GM12801 (cell line): ENCODE measurements around the gene TMEM270.

Experiments
- TF ChIP-seq, protein P1 (sequence below): IDR thresholded peaks from one replicate; pipeline ENCODE4 v1.5.1; 2011; ENCODE audit warnings: control low read depth; ENCODE audit not compliant: insufficient read length; ENCODE audit errors: extremely low read depth

The TMEM270 gene

DNA sequence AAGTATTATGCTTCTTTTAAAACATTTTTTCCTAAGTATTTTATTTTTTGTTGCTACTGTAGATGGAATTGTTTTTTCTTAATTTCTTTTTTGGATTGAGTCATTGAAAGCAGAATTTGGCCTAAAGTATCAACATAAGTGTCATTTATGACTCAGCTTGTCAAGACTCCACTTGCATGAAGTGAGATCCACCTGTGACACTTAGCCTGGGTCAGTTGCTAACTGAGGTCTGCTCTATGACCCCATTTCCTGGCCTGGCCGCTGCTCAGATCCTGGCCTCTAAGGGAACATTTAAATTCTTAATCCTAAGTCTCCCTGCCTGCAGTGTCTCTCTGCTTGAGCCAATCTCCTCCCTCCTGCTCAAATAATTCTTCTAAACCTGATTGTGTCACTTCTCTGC, 35.5 kb downstream of the TMEM270 start:
- TF ChIP-seq, protein P1, sequence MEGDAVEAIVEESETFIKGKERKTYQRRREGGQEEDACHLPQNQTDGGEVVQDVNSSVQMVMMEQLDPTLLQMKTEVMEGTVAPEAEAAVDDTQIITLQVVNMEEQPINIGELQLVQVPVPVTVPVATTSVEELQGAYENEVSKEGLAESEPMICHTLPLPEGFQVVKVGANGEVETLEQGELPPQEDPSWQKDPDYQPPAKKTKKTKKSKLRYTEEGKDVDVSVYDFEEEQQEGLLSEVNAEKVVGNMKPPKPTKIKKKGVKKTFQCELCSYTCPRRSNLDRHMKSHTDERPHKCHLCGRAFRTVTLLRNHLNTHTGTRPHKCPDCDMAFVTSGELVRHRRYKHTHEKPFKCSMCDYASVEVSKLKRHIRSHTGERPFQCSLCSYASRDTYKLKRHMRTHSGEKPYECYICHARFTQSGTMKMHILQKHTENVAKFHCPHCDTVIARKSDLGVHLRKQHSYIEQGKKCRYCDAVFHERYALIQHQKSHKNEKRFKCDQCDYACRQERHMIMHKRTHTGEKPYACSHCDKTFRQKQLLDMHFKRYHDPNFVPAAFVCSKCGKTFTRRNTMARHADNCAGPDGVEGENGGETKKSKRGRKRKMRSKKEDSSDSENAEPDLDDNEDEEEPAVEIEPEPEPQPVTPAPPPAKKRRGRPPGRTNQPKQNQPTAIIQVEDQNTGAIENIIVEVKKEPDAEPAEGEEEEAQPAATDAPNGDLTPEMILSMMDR = no peak

DNA sequence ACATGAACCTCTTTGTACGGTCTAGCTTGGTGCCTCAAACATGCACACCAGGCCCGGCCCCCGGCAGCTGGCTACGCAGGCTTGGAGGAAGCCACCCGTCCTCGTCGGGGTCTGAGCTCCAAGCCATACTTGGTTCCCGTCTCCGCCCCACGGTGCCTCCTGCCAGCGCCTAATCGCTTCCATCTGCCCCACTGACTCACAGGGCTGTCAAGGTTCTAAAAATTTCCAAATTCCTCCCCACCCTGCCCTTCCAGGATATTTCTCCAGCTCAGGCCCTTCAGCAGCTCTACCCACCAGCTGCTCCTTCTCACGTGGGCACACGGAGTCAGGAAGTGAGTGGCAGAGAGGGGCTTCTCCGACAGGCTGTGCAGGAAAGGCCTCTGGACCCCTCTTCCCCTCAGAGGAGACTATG, 38.8 kb downstream of the TMEM270 start:
- TF ChIP-seq, protein P1 = no peak

DNA sequence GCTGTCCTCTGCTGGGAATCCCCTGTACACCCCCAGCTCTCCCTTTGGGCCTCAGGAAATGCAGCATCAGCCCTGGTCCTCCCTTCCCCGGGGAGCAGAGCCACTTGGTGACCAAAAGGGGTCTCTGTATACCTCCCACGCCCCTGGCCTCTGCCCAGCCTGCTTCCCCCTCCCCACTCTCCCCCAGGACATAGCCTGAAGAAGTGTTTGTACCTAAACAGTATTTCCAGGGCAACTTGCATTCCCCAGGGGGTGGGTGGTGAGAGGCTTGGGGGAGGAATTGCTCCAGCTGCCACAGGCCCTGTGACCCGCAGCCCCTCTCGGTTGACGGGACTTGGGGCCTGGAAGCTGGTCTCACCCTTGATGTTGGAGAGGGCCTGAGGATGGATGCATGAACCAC, 39.3 kb downstream of the TMEM270 start:
- TF ChIP-seq, protein P1 = no peak

DNA sequence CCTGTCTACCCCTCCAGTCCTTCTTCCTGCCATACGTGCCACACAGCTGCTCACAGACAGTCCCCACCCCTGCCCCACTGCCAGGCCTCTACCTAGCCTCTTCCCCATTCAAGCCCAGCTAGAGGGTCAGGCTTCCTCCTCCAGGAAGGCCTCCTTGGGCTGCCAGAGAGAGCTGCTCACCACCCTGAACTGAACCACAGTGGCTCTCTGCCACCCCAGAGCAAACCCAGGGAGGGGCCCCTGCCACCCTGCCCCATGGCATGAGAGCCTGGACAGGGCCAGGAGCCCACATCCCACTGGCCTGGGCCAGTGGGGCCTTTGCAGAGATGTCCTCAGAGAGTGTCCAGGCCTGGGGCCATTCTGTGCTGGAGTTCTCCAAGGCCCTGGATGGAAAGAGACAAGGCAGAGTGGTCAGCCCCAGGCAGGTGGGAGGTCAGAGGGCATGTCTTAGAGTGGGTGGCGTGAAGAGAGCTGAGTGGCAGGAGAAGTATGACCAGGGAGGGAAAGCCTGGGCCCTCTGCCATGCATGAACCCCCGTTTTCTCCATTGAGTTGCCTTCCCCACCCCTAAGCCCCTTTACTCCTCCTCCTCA, 40.4 kb downstream of the TMEM270 start:
- TF ChIP-seq, protein P1 = no peak

DNA sequence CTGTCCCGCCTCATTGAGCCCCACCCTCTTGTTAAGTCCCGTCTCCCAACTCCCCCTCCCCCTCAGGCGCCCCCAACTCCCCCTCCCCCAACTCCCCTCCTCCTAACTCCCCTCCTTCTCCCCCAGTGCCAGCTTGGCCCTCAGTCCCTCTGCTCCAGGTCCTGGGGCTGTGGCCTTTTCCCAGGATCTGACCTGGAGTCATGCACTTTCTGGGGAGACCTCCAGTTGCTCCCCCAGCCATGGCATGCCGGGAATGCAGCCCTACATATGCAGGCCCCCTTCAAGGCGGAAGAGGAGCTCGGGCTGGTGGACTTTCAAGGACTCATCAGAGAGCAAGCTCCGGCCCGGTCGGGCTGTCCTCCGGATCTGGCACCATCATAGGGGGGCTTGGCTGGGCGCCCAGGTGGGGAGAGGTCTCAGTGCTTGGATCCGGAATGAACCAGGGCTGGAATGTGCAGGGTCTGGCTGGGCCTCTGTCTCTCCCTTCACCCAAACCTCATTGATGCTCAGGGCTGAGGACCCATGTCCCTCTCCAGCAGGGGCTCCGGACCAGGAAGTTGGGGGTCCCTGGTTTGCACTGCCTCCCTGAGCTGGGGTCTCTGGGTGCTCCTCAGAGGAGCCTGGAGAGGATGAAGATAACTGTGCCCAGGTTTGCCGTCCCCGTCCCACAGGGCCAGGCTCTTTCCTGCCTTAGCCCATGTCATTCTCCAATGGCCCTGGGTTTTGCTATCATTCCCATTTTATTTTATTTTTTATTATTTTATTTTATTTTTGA, 41.1 kb downstream of the TMEM270 start:
- TF ChIP-seq, protein P1 = no peak

DNA sequence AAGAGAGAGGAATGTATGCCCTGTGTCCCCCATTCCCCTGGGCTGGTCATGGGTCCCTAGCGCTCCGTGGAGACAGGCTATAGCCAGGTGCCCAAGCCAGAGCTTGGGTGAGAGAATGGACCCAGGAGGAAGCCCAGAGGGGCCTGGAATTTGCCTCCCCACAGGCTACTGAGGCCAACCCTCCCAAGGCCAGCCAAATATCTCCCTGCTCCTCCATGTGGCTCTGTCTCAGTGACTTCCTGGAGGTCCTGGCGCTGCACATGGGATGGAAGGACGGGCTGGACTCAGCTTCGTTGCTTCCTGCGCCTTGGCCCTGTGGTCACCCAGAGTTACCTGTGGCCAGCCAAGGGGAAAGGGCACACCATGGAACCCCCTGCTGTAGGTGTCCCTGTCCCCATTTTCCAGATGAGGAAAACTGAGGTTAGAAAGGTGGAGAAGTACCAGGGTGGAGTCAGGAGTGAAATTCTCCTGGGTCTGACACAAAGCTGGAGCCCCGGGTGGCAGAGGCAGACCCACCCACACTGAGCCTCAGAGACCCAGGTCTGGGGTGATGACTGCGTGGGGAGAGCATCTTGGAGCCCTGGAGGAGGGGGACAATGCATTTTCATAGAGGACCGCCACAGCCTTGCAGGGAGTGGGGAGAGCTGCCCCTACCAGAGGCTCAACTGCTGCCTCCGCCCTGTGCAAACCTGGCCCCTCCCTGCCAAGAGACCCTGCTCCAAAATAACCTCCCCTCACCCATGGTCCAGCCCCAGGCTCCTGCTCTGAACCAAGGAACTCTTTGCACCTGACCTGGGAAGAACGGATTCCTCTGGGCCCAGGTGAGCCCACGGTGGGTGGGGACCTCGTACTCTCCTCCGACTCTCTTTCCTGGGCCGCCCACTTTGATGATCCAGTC, 42.6 kb downstream of the TMEM270 start:
- TF ChIP-seq, protein P1 = no peak
